Kidney epithelial cell (primary cell): ENCODE data around the gene ANKRD60. TPM values are rescaled to one million over a fixed set of nuclear protein-coding genes. Genes with fewer than 3 reads are reported as not detected.

Experiments used
- DNase-seq: peaks from one replicate; pipeline ENCODE4 v3.0.0-alpha.2; 2010; ENCODE audit warnings: low read depth
- H3K27me3 ChIP-seq: 2 replicates; pipeline ENCODE4 v1.6.0; 2011; ENCODE audit warnings: low read length; ENCODE audit not compliant: control insufficient read depth, insufficient read depth
- H3K36me3 ChIP-seq: 2 replicates; pipeline ENCODE4 v1.5.1; 2011; ENCODE audit warnings: low read length; ENCODE audit not compliant: control insufficient read depth, insufficient read depth
- H3K4me3 ChIP-seq: 2 replicates; pipeline ENCODE4 v1.5.1; 2011; ENCODE audit warnings: low read depth, mild to moderate bottlenecking, control low read depth, low read length
- CTCF ChIP-seq: IDR thresholded peaks from 2 replicates; pipeline ENCODE4 v1.5.1; 2011; ENCODE audit warnings: mild to moderate bottlenecking, moderate library complexity, low read length, control low read depth, inconsistent platforms; ENCODE audit not compliant: insufficient read depth, poor library complexity, severe bottlenecking
- total RNA-seq: library from RNA; depleted of rRNA; stranded (reverse); fragments of >200 nt; gene quantifications from 2 replicates; pipeline ENCODE4 v1.2.3, GENCODE V29; 2015

ANKRD60 gene
- total RNA-seq, 1 donor from 2014 or later = not detected

- TF ChIP-seq CTCF = no peak
Measured at GRCh38 chr20:58195047-58195446, 33.4 kb downstream of the ANKRD60 start.

GRCh38 chr20:58194175-58194791 lies 34.2 kb downstream of the ANKRD60 start:
- H3K4me3 ChIP-seq = no peak overlapping the region
- H3K27me3 ChIP-seq = peaks cover 4% of the 10 kb centered on the region
- DNase-seq = no peak
- H3K36me3 ChIP-seq = no peaks in the 10 kb centered on the region
- TF ChIP-seq CTCF = no peak

More at GRCh38 chr20:58195047-58195446, 33.4 kb downstream of the ANKRD60 start:
- peaks cover 4% of the 10 kb centered on the region for H3K27me3 ChIP-seq
- DNase-seq = no peak
- H3K36me3 ChIP-seq = no peaks in the 10 kb centered on the region
- H3K4me3 ChIP-seq = no peak overlapping the region

- H3K36me3 ChIP-seq = no peaks in the 10 kb centered on the region
- peaks cover 4% of the 10 kb centered on the region for H3K27me3 ChIP-seq
- H3K4me3 ChIP-seq = no peak overlapping the region
- peak; percentile 61 for TF ChIP-seq CTCF
- no peak for DNase-seq
Measured at GRCh38 chr20:58192567-58192966, 35.9 kb downstream of the ANKRD60 start.

- no peak for TF ChIP-seq CTCF
- no peaks in the 10 kb centered on the region for H3K36me3 ChIP-seq
- H3K27me3 ChIP-seq = peaks cover 4% of the 10 kb centered on the region
- DNase-seq = no peak
- H3K4me3 ChIP-seq = no peak overlapping the region
Measured at GRCh38 chr20:58192065-58192464, 36.4 kb downstream of the ANKRD60 start.

GRCh38 chr20:58188527-58188926 lies 39.9 kb downstream of the ANKRD60 start:
- no peak overlapping the region for H3K4me3 ChIP-seq
- TF ChIP-seq CTCF = no peak
- no peaks in the 10 kb centered on the region for H3K36me3 ChIP-seq
- H3K27me3 ChIP-seq = peaks cover 4% of the 10 kb centered on the region
- no peak for DNase-seq

- peaks cover 3% of the 10 kb centered on the region for H3K27me3 ChIP-seq
- TF ChIP-seq CTCF = no peak
- H3K36me3 ChIP-seq = no peaks in the 10 kb centered on the region
- no peak for DNase-seq
- no peak overlapping the region for H3K4me3 ChIP-seq
Measured at GRCh38 chr20:58184984-58185383, 43.5 kb downstream of the ANKRD60 start.
